HEK293T (cell line): ENCODE measurements around the gene C17orf100.

Source experiments
- ELF4 ChIP-seq: fragments of 450-650 bp; IDR thresholded peaks from 2 replicates; pipeline ENCODE4 v1.6.1; 2017; ENCODE audit warnings: antibody characterized with exemption
- FOXA1 ChIP-seq: fragments of 450-650 bp; IDR thresholded peaks from 2 replicates; pipeline ENCODE4 v1.6.1; 2016; ENCODE audit warnings: mild to moderate bottlenecking
- HDGF ChIP-seq: fragments of 450-650 bp; IDR thresholded peaks from 2 replicates; pipeline ENCODE4 v1.6.1; 2017; ENCODE audit warnings: antibody characterized with exemption, borderline replicate concordance
- SP1 ChIP-seq: fragments of 450-650 bp; IDR thresholded peaks from 2 replicates; pipeline ENCODE4 v1.6.1; 2017
- ZNF384 ChIP-seq: fragments of 450-650 bp; IDR thresholded peaks from 2 replicates; pipeline ENCODE4 v1.6.1; 2016

- TF ChIP-seq HDGF: no peak
- TF ChIP-seq ZNF384: no peak
- TF ChIP-seq FOXA1: no peak
- no peak for TF ChIP-seq ELF4
- no peak for TF ChIP-seq SP1
These were observed 25.7 kb downstream of the C17orf100 start for GRCh38 chr17:6677158-6677831.
